Bronchial epithelial cell (primary cell): ENCODE measurements around the gene DRD3. TPM values are rescaled to one million over a fixed set of nuclear protein-coding genes. Genes with fewer than 3 reads are reported as not detected.

Experiments
- DNase-seq: peaks from one replicate; pipeline ENCODE4 v3.0.0-alpha.2; 2010; ENCODE audit warnings: low read depth
- FAIRE-seq: peaks from 2 replicates; lab custom pipeline; 2011; peaks lifted over from hg19 to GRCh38; lab: Jason Lieb, UNC
- H3K27me3 ChIP-seq: 2 replicates; pipeline ENCODE4 v1.5.1; 2011; ENCODE audit warnings: low read length; ENCODE audit not compliant: control insufficient read depth, insufficient read depth
- H3K36me3 ChIP-seq: 2 replicates; pipeline ENCODE4 v1.5.1; 2011; ENCODE audit warnings: low read length; ENCODE audit not compliant: control insufficient read depth, insufficient read depth
- H3K4me3 ChIP-seq: 2 replicates; pipeline ENCODE4 v1.5.1; 2011; ENCODE audit warnings: mild to moderate bottlenecking, low read depth, low read length, control low read depth
- CTCF ChIP-seq: IDR thresholded peaks from 2 replicates; pipeline ENCODE4 v1.5.1; 2011; ENCODE audit warnings: mild to moderate bottlenecking, moderate library complexity, low read length, control low read depth, inconsistent platforms; ENCODE audit not compliant: insufficient read depth, severe bottlenecking
- total RNA-seq: library from RNA; depleted of rRNA; stranded (reverse); fragments of >200 nt; gene quantifications from 2 replicates; pipeline ENCODE4 v1.2.1, GENCODE V29; 2014

The DRD3 gene
- total RNA-seq, 1 donor from 2014 or later, result not detected

GRCh38 chr3:114095796-114096195 is 83.1 kb downstream of the DRD3 start:
- TF ChIP-seq CTCF, result no peak
- DNase-seq (no peak), FAIRE-seq (no peak)
- Histone ChIP-seq H3K27me3 (peaks cover 1% of the 10 kb centered on the region), H3K4me3 (no peak overlapping the region), H3K36me3 (no peaks in the 10 kb centered on the region)

GRCh38 chr3:114093596-114093995 is 85.3 kb downstream of the DRD3 start:
- TF ChIP-seq CTCF, result no peak
- no peak overlapping the region for H3K4me3 ChIP-seq
- no peaks in the 10 kb centered on the region for H3K27me3 ChIP-seq
- DNase-seq (peak; percentile 88), FAIRE-seq (no peak)
- H3K36me3 ChIP-seq, result no peaks in the 10 kb centered on the region

GRCh38 chr3:114093016-114093380 is 85.9 kb downstream of the DRD3 start:
- H3K36me3 ChIP-seq, result no peaks in the 10 kb centered on the region
- no peak overlapping the region for H3K4me3 ChIP-seq
- TF ChIP-seq CTCF, result no peak
- no peak for FAIRE-seq
- no peaks in the 10 kb centered on the region for H3K27me3 ChIP-seq
- DNase-seq, result no peak

DNA sequence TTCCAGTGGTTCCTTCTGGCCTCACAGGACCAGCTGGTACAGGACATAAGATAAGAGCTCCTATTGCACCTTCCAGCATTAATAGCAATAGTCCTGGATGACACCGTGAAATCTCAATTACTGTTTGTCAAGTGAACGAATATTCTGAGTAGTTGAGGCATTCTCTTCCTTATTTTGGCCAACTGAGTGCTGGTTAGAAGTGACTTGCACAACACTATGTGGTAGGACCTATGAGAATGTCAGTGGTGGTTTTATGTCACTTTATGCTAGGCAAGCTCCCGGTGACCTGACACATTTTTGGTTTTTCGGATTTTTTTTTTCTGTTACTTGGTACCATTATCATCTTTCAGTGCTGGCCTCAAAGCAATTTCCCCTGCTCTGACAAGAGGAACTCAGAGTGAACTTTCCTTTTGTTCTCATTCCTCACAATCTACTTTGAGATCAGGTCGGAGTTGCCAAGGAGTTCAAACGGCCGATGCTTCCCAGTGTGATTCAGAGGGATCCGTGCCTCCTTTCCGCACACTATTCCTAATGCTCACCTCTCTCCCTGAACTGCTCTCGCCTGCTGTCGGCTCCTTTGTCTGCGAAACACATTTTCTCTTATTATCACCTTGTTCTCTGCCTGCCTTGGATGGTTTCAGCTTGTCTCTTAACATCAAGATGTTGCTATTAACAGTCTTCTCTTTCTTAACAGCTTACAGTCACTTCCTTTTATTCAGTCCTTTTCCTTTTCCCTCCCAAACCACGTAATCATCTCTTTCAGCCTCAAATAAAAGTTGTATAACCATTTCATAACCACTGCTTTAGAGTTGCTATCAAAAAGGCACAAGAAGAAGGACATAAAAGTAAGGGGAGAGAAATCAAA is 86.5 kb downstream of the DRD3 start:
- H3K36me3 ChIP-seq, result peaks cover 1% of the 10 kb centered on the region
- TF ChIP-seq CTCF, result no peak
- H3K27me3 ChIP-seq, result no peaks in the 10 kb centered on the region
- peak; percentile 10 for DNase-seq
- no peak for FAIRE-seq
- H3K4me3 ChIP-seq, result no peak overlapping the region

GRCh38 chr3:114089675-114090074 is 89.2 kb downstream of the DRD3 start:
- no peak overlapping the region for H3K4me3 ChIP-seq
- TF ChIP-seq CTCF, result no peak
- no peaks in the 10 kb centered on the region for H3K27me3 ChIP-seq
- FAIRE-seq, result no peak
- peaks cover 9% of the 10 kb centered on the region for H3K36me3 ChIP-seq
- DNase-seq, result no peak
